Fibroblast of lung (primary cell): Measurements from ENCODE around the gene CRYGS.

Experiments
- CTCF ChIP-seq, 2 donors: IDR thresholded peaks in 1 of 2; conservative IDR thresholded peaks in 1 of 2; 1 replicate in 1 of 2; 2 replicates in 1 of 2; pipeline ENCODE4 v1.5.1; 2011 to 2012; ENCODE audit warnings: low read length in 2 of 2, control low read depth in 1 of 2, inconsistent platforms in 1 of 2, low read depth in 1 of 2, mild to moderate bottlenecking in 1 of 2
- EZH2 ChIP-seq: IDR thresholded peaks from 2 replicates; pipeline ENCODE4 v1.5.1; 2012; ENCODE audit warnings: low read length, control low read depth, mild to moderate bottlenecking; ENCODE audit errors: missing control alignments

- TF ChIP-seq CTCF (conservative IDR thresholded peaks at IDR 0.05 in 1 of 2, IDR thresholded peaks at IDR 0.05 in 1 of 2; ENCODE audit: low read depth in 1 of 2, low read length in 2 of 2) (no peak), EZH2 (no peak)
Measured at GRCh38 chr3:186583831-186584230, 39.7 kb upstream of the CRYGS start.
